Epithelial cell of esophagus (primary cell): ENCODE results near the gene HBP1.
"Not testable (repeated sequence)": the region's sequence is repeated elsewhere in the genome, so short reads cannot be mapped to it uniquely, and the experiment has no call there.

ENCODE experiments used
- DNase-seq: peaks from one replicate; pipeline ENCODE4 v3.0.0; 2010; ENCODE audit warnings: low read depth
- H3K4me3 ChIP-seq: 2 replicates; pipeline ENCODE4 v1.5.1; 2011; ENCODE audit warnings: mild to moderate bottlenecking, low read length, control low read depth
- TF ChIP-seq, protein P1 (sequence below): IDR thresholded peaks from 2 replicates; pipeline ENCODE4 v1.5.1; 2011; ENCODE audit warnings: low read depth, mild to moderate bottlenecking, low read length, control low read depth, inconsistent platforms; ENCODE audit not compliant: insufficient read depth; ENCODE audit errors: missing control alignments

The HBP1 gene

DNA sequence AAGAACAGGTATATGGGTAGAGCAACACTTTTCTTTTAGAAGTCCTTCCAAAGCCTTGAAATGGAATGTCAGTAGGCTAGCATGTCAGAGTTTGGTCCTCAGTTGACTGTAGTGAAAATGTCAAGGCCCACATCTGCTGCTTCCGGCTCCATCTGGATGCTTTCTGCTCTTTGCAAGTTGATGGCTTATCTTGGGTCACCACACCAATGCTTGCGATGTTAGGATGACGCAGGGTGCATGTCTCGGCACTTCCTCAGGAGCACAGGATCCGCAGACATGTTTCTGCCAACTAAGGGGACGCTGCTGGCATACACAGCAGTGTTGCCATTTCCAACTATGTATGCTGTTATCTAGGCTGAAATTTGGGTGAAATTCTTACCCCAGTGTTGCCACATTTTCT is 14.0 kb upstream of the HBP1 start:
- TF ChIP-seq, protein P1, sequence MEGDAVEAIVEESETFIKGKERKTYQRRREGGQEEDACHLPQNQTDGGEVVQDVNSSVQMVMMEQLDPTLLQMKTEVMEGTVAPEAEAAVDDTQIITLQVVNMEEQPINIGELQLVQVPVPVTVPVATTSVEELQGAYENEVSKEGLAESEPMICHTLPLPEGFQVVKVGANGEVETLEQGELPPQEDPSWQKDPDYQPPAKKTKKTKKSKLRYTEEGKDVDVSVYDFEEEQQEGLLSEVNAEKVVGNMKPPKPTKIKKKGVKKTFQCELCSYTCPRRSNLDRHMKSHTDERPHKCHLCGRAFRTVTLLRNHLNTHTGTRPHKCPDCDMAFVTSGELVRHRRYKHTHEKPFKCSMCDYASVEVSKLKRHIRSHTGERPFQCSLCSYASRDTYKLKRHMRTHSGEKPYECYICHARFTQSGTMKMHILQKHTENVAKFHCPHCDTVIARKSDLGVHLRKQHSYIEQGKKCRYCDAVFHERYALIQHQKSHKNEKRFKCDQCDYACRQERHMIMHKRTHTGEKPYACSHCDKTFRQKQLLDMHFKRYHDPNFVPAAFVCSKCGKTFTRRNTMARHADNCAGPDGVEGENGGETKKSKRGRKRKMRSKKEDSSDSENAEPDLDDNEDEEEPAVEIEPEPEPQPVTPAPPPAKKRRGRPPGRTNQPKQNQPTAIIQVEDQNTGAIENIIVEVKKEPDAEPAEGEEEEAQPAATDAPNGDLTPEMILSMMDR: no peak
- no peak overlapping the region for H3K4me3 ChIP-seq
- no peak for DNase-seq

DNA sequence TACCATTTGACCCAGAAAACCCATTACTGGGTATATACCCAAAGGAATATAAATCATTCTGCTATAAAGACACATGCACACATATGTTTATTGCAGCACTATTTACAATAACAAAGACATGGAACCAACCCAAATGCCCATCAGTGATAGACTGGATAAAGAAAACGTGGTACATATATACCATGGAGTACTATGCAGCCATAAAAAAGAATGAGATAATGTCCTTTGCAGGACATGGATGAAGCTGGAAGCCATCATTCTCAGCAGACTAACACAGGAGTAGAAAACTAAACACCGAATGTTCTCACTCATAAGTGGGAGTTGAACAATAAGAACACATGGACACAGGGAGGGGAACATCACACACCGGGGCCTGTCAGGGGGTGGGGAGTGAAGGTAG is 13.1 kb upstream of the HBP1 start:
- DNase-seq, H3K4me3 ChIP-seq: not testable (repeated sequence)

DNA sequence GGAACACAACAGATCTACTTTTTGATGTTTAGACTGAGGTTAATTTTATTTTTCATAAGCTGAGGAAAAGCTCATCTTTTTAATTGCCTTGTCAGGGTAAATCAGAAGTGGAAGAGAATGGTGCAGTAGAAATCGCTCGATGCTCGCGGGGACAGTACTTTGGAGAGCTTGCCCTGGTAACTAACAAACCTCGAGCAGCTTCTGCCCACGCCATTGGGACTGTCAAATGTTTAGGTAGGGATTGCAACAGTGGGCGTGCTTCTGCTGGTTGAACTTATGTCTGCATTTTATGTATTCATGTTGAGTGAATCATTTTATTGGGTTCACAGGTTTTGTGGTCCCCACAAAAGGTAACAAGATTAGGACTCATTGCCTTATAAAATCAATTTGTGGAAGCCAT is 11.7 kb upstream of the HBP1 start:
- no peak overlapping the region for H3K4me3 ChIP-seq
- peak; percentile 24 for DNase-seq
- TF ChIP-seq, protein P1: no peak

DNA sequence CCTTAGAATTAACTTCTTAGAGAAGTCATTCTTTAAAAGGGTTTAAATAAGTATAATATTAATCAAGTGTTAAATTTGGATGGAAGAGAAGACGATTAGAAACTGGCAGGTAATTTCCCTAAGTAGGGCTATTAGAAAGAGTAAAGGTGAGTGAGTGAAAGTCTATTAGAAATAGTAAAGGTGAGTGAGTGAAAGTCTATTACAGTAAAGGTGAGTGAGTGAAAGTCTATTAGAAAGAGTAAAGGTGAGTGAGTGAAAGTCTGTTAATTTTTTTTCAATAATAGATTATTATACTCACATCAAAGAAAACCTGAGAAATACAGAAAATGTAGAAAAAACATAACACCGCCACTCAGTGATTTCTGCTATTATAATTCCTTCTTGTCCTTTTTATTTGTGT is 10.8 kb upstream of the HBP1 start:
- H3K4me3 ChIP-seq: no peak overlapping the region
- TF ChIP-seq, protein P1: no peak
- DNase-seq: no peak

DNA sequence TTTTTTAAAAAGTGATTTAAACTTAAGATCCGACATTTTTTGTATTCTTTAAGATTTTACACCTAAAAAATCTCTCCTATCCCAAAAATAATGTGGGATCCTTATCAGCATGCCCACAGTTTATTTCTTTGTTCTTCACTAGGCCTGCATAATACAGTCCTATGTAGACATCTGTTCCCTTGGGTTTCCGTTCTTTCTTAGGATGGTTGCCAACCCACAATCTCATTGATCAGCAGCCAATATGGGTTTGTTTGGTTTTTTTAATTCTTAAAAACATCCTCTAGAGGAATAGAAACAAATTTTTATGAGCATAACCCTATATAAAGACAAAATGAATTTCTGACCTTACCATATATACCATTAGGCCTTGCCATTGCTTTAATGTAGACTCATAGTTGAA is 8.4 kb upstream of the HBP1 start:
- no peak overlapping the region for H3K4me3 ChIP-seq
- DNase-seq: no peak
- TF ChIP-seq, protein P1: no peak

DNA sequence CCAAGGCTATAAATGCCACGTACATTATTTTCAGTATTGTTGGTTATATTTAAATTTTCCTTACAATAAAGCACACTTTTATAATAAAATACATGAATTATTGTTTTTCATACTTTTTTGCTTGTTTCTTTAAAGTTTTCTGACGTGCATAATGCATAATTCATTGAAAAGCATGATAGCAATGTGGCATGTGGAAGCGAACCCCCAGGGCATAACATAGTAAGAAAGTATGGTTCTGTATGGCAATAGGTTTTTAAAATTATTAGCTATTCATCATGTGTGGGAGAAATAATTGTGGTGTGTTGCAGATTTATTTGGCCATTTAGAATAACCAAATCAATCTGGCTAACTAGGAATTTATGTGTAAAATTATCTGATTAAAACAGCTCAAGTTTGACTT is 7.4 kb upstream of the HBP1 start:
- no peak for DNase-seq
- TF ChIP-seq, protein P1: no peak
- no peak overlapping the region for H3K4me3 ChIP-seq

DNA sequence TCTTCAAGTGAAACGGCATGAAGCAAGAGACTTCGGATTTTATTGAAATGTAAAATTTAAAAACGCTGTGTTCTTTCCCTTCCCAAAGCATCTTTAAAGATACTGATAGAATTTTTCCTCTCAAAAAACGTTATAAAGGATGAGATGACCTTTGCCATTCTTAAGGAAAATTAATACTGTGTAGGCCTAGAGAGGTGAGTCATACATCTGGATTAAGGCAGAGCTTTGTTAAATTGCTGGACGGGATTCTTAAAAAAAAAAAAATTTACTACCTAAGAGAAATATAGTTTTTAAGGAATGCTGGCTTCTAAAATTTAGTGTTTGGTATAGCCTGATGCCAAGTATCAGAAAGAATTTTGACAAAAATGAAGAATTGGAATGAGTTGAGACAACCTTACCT is 6.3 kb upstream of the HBP1 start:
- TF ChIP-seq, protein P1: no peak
- H3K4me3 ChIP-seq: no peak overlapping the region
- DNase-seq: no peak

DNA sequence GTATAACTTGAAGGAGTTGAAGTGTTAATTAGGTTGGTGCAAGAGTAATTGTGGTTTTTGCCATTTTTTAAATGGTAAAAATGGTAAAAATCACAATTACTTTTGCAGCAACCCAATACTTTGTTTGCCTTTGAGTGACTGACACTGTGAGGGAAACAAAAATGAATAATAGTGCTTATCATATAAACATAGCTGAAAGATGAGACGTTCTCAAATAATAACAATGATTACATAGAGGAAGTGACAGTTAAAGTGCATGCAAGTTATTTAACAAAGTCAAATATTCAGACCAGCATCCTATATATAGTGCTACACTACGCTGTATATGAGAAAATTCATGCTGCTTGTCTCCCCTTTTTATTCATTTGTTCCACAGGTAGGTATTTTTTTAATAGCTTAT is 4.7 kb upstream of the HBP1 start:
- no peak for DNase-seq
- TF ChIP-seq, protein P1: no peak

More for the DNA sequence above, 4.7 kb upstream of the HBP1 start:
- H3K4me3 ChIP-seq: no peak overlapping the region
